RPMI7951 (cell line): ENCODE measurements around the gene ZFYVE26. TPM values are rescaled to one million over a fixed set of nuclear protein-coding genes. Genes with fewer than 3 reads are reported as not detected.
"Not testable (repeated sequence)": the region's sequence is repeated elsewhere in the genome, so short reads cannot be mapped to it uniquely, and the experiment has no call there.

ENCODE experiments used
- DNase-seq: peaks from one replicate; pipeline ENCODE4 v3.0.0-alpha.2; 2012; ENCODE audit warnings: low read depth
- total RNA-seq: library from RNA; depleted of rRNA; stranded (reverse); fragments of >200 nt; shearing (Covaris generic); gene quantifications from 2 replicates; pipeline ENCODE4 v1.2.3, GENCODE V29; 2014; rRNA removed

ZFYVE26 gene
- 9.1 and 9.3 TPM in 2 replicates for total RNA-seq

DNA sequence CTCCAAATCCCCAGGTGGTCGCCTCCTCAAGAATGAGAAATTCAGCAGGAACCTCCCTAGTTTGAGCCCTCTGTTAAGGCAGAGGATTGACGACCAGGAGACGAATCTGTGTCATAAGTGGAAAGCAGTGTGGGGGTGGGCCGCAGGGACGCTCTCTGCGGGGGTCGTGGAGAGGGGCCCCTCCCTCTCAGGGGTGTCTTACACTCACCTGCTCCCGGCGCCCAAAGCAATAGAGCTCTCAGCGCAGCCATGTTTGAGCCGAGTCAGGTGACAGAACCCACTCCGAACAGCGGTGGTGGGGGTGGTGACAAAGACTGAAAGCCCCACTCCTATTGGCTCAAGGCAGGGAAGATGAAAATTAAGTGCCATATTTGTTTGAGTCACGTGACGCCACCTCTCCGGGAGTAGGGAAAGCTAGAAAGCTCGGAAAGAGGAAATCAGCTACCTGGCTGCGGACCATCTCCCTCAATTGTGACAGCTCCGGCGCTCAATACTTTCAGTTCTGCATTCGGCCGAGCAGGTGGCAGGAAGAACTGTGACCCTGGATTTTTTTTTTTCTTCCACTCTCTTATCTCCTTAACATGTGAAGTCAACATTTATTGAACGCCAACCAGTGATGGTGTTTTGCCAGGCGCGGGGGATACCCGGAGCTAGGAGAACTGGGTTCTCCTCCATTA, at the start of gene ZFYVE26:
Gene ZFYVE26 (minus strand): TSS at position 265 of the 677 bp plus-strand sequence. CDS start 627 bp downstream, outside the sequence.
- peak; percentile 93 for DNase-seq

GRCh38 chr14:67863223-67863622, 46.8 kb upstream of the ZFYVE26 start:
- DNase-seq = no peak

- no peak for DNase-seq
Observed at GRCh38 chr14:67859169-67859749, 42.9 kb upstream of the ZFYVE26 start.

DNA sequence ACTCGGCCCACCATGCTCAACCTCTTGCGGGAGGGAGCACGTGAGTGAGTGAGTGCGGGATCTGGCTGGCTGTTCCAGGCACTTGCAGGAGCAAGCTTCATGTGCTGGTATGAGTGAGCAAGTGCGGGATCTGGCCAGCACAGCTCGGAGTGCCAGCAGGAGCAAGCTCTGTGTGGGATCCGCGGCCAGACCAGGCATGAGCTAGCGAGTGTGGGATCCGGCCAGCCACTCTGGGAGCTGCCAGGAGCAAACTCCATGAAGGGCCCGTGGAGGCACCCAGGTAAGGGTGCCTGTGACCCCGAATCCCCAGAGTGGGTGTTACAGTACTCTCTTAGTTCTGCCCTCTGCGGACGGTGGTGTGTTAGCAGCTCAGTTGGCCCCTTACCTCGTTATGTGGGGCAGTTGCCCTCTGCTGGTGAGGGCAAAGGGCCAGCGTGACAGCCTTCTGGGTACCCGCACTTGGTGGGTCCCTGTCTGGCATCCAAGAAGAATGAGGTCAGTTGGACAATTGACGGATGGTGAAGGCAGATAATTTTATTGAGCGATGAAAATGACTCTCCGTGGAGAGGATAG, 41.5 kb upstream of the ZFYVE26 start:
- DNase-seq = no peak

DNA sequence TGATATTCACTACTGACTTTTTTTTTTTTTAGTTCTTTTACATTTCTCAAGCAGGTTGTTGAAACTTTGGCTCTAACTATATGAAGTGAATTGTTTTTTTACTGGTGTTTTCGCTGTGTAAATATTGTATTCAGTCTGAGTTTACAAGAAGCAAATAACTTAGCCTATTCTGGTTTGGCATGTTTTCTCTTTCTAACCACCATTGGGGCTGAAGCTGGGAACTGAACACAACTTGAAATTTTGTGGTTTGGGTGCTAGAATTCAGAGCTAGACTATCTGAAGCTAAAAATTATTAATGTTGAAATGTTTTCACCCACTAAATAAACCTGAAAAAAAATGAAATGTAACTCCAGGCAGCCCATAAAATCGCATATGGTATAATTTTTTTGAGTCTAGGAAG, 40.4 kb upstream of the ZFYVE26 start:
- DNase-seq = no peak

GRCh38 chr14:67853715-67854114, 37.3 kb upstream of the ZFYVE26 start:
- DNase-seq = no peak

GRCh38 chr14:67852926-67853604, 36.7 kb upstream of the ZFYVE26 start:
- DNase-seq = no peak

GRCh38 chr14:67851785-67852410, 35.5 kb upstream of the ZFYVE26 start:
- no peak for DNase-seq

GRCh38 chr14:67850066-67850830, 33.9 kb upstream of the ZFYVE26 start:
- DNase-seq = no peak

DNA sequence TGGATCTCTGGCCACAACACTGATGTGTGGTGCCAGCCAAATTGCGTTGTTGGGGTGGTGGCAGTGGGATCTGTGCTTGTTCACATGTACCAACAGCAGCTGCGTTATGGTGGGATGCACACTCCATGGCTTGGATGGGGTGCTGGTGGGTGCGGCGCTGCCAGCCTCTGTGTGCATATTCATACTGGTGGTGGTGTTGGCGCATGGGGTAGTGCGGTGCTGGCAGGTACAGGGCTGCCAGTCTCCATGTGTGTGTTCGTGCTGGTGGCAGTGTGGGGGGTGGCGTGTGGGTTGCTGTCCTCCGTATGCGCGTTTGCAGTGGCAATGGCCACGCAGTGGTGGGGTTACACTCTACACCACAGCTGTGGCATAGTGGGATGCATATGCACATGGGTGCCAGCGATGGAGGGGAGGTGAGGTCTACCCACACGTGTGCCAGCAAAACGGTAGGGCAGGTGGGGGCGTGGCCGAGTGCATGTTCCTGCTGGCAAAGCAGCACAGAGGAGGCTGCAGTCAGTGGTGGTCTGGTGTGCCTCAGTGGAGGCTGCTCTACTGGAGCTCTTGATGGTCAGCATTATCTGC, 29.7 kb upstream of the ZFYVE26 start:
- DNase-seq = no peak

- peak; percentile 73 for DNase-seq
Observed at GRCh38 chr14:67837011-67837624, 20.7 kb upstream of the ZFYVE26 start.

DNA sequence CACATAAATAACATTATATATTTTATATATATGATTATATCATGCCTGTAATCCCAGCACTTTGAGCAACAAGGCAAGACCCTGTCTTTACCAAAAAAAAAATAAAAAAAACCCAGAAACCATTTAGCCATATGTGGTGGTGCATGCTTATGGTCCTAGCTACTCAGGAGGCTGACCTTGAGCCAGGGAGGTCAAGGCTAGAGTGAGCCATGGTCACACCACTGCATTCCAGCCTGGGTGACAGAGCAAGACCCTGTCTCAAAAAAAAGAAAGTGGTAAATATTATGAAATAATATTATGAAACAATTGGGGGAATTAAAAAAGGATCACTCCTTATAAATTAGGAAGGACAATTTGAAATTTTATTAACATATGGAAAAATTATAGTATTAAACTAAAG, 19.2 kb upstream of the ZFYVE26 start:
- DNase-seq = no peak

DNA sequence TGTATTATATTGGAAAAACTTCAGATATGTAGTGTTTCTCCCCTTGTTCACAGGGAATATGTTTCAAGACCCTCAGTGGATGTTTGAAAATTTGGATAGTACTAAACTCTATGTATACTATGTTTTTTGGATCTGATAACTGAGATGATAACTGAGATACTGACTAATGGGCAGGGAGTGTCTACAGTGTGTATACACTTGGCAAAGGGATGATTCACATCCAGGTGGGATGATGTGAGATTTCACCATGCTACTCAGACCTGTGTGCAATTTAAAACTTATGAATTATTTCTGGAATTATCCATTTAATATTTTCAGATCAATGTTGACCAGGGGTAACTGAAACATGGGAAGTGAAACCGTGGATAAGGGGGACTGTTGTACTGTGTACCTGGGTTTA, 17.0 kb upstream of the ZFYVE26 start:
- DNase-seq = no peak

DNA sequence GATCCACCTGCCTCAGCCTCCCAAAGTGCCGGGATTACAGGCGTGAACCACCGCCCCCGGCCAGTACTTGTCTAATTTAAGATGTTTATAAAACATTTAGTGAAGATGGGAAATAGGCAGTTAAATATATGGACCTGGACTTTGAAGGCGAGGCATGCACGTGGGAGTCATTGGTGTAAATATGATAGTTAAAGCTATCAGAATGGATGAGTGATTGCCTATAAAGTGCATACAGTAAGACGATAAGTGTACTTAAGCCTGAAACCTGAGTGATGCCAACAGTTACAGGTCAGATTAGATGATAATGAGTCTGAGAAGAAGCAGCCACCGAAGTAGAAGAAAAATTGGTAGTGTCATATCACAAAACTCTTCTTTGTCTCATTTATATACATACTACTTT, 14.7 kb upstream of the ZFYVE26 start:
- no peak for DNase-seq

- DNase-seq = no peak
Observed at GRCh38 chr14:67821121-67821520, 4.7 kb upstream of the ZFYVE26 start.

DNA sequence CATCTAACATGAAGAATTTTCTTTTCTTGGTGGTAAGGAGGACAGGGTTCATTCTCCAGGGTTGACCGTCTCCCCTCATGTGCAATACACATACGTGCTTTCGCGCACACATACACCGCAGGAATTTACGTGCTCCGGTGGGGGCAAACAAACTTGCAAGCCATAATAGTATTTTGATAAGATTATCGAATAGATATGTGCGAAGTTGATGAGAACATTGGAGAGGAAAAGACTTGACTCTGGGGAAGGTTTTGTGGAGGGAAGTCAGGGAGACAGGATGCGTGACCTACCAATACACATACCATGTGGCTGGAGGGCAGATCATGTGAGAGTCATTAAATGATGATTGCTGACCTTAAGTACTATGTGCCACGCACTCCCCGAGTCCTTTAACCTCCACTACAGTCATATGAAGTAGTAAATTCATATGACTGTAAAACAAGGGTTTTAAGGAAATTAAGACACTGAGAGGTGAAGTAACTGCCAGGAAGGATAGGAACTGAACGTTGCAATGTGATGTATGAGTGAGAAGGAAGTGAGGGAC, 4.1 kb upstream of the ZFYVE26 start:
- DNase-seq = peak; percentile 68

GRCh38 chr14:67819563-67820421, 3.4 kb upstream of the ZFYVE26 start, which contains the start of gene RAD51B:
TSS of gene RAD51B (plus strand) at chr14:67819779.
- peak; percentile 80 for DNase-seq

GRCh38 chr14:67818476-67818875, 2.1 kb upstream of the ZFYVE26 start:
- DNase-seq = not testable (repeated sequence)

GRCh38 chr14:67817750-67818438, 1.5 kb upstream of the ZFYVE26 start:
- no peak for DNase-seq
